NCI-H774 (cell line): ENCODE measurements around the gene ZSCAN12.

ENCODE experiments used
- DNase-seq: peaks from one replicate; lab custom pipeline; 2025; lab: John Stamatoyannopoulos, UW

The ZSCAN12 gene

DNA sequence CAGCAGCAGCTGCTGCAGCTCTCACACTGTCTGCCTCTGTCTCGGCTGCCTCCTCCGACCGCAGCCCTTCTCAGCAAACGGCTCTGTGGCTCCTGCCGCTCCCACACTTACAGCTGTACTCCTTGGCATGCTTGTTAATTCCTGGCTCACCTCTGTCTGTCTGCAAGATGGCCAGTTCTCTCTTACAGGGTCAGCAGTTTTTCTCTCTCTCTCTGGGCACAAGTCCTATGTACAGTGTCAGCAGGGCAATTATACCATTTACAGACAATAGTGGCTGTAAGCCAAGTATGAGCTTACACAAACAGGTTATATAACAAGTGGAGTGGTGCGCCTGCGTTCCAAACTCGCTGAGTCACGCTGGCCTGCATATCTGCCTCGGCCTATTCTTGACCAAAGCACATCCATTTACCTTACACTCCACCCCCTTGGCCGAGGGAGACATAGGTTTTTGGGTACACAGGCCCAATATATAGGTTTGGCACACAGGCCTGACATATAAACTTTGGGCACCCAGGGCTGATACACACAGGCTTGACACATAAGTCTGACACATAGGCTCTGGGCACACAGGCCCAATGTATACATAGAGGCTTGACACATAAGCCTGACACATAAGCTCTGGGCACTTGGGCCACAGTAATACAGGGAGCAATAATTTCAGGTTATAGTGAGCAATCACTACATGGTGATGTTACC is 45.4 kb downstream of the ZSCAN12 start:
- DNase-seq = peak; percentile 86

DNA sequence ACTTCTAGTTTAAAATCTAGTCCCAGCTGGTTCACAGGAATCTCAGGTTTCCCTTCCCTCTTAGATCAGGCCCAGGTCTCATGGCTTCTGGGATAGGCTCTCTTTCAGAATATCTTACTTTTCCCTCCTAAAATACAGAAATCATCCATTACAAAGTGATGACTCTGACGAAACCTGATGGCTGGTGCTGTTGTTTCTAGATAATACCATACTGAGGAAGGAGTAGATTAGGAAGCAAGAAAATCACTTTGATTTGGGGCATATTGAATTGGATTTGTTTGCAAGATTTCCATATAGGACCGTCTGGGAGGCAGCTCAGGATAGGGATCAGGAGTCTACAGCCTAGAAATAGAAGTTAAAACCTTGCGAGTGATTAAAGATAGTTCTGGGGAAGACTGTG is 46.2 kb downstream of the ZSCAN12 start:
- DNase-seq = no peak

- no peak for DNase-seq
These were observed 48.0 kb downstream of the ZSCAN12 start for GRCh38 chr6:28351493-28351925.

- DNase-seq = no peak
These were observed 48.5 kb downstream of the ZSCAN12 start for GRCh38 chr6:28351087-28351486.

DNA sequence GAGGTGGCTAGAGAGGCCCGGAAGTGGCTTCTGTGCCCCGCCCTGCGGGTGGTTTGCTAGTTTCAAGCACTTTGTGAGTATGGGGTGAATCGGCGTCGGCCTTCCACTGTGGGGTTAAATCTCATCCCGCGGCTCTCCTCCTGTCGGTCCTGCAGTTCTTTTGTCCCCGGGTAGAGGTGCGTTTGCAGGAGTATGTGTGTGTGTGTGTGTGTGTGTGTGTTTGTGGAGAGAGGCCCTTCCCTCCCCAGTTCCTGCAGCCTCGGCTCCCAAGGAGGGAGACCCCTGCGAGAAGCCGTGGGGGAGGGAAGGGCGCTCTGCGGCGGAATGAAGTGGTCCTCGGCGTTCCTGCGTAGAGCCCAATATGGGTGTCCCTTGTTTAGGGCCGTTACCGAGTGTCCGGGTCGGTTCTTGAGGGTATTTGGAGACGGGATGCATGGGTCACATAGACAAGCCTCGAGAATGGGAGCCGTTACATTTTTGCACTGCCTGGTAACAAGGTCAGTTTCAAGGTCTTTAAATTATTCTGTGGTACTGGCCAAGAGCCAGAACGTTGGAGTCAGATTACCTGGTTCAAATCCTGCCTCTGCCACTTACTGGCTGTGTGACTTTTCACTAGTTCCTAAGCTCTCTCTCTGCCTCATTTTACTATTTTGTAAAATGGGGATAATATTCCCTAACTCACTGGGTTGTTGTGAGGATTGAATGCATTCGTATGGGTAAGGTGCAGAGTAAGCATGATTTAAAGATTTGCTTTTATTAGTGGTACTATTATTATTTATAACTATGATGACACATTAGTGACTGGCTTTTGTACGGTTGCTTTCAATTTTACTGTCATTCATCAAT is 49.4 kb downstream of the ZSCAN12 start, which contains the start of gene ZKSCAN3:
Gene ZKSCAN3 (plus strand): TSS at position 56 of the 846 bp plus-strand sequence. CDS start 9,640 bp downstream, outside the sequence.
- peak; percentile 77 for DNase-seq

GRCh38 chr6:28349344-28349891 is 50.1 kb downstream of the ZSCAN12 start:
- DNase-seq = no peak

GRCh38 chr6:28347119-28347518 is 52.4 kb downstream of the ZSCAN12 start:
- no peak for DNase-seq

GRCh38 chr6:28345201-28345600 is 54.3 kb downstream of the ZSCAN12 start:
- DNase-seq = no peak

DNA sequence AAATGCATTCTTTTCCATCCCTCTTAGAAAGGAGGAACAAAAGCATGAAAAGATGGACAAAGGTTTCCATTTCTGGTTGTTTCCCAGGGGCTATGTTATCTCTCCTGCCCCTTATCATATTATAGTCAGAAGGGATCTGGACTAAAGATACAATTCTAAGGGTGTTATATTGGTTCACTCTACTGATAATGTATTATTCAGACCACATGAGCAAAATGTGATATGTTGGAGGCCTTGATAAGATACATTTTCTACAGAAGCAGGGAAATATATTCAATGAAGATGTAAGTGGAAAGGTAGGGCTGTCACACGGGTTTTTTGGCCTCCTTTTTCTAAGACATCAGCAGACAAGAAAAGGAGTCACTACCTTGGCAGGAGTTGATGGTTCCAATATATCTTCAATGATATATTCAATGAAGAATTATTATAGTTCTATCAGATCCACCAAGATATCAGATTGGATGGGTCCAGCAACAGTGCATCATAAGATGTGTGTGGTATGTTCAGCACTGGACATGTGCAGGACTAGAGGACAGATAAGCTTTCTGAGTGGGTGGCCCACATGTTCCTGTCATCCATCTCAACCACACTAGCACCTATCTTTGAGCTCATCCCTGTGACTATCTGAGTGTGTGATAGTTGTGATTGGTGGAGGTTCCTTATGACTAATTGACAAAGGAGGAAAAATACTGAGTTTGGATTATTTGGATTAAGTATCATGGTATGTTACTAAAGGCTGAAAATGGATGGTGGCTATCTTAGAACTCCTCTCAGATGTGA is 55.5 kb downstream of the ZSCAN12 start:
- no peak for DNase-seq

DNA sequence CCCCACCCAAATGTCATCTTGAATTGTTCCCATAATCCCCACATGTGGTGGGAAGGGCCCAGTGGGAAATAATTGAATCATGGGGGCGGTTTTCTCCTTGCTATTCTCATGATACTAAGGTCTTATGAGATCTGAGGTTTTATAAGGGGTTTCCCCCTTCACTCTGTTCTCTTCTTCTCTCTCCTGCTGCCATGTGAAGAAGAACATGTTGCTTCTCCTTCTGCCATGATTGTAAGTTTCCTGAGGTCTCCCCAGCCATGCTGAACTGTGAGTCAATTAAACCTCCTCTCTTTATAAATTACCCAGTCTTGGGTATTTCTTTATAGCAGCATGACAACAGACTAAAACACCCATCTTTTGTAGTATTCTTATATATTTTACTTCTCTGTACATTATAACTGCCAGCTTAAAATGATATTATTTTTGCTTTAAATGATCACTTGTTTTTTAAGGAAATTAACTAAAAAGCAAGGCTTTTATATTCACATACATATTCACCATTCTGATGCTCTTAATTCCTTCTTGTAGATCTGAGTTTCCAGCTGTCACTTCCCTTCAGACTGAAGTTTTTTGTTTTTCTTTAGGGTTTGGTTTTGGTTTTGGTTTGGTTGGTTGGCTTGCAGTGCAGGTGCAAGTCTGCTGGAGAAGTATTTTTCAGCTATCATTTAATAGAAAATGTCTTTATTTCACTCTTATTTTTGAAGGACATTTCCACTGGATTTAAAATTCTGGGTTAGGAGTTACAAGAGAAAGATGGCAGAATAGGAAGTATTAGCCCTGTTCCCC is 59.0 kb downstream of the ZSCAN12 start:
- no peak for DNase-seq

GRCh38 chr6:28337121-28337520 is 62.4 kb downstream of the ZSCAN12 start:
- no peak for DNase-seq

- no peak for DNase-seq
These were observed 63.0 kb downstream of the ZSCAN12 start for GRCh38 chr6:28336284-28337120.

DNA sequence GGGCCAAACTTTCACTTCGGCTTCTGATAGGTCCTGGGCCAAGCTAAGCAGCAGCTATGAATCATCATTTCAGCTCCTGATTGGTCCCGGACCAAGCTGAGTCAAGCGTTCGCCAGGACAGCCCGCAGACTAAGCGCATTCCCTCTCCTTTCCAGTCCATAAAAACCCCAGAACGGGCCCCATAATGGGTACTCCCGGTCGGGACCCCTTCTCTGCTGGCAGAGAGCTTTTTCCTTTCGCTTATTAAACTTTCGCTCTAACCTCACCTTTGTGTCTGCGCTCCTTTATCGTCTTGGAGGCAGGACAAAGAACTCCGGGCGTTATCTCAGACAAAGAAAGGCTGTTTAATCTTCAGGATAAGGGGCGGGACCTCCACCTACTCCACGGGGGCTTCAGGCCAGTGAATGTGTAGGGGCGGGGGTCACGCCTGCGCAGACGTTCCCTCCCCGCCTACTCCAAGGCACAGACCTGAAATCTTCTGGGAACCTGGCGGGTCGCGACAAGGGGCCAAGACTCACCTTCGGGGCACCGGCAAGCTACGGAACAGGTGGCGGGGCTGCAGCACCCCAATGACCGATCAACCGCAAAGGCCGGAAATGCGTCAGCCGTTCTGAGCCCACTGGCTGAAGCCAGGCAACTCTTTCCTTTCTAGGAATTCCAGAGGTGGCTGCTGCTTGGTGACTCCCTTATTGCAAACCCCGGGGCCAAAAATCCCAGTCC is 63.8 kb downstream of the ZSCAN12 start, which contains the start of gene ZSCAN31:
Gene ZSCAN31 (minus strand): TSS at position 585 of the 720 bp plus-strand sequence. CDS start 6,465 bp downstream, outside the sequence.
- DNase-seq = no peak

- DNase-seq = no peak
These were observed 64.4 kb downstream of the ZSCAN12 start for GRCh38 chr6:28335040-28335563.

- DNase-seq = no peak
These were observed 65.1 kb downstream of the ZSCAN12 start for GRCh38 chr6:28334286-28335039.

DNA sequence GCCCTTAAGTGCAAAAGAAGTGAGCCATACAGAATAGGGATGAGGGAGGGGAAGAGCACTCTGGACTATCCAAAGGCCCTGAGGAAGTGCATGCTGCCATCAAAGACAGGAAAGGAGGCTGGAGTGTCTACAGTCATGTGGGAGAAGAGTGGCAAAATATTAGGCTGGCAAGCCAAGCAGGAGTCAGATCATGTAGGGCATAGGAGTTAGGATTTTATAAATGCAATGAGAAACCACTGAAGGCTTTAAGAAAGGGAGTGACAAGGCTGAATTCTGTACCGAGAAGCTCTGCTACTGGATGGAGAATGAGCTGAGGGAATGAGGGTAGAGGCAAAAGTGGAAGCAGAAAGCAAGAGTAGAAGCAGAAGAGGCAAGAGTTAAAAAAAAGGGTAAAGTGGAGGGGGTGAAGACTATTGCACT is 65.9 kb downstream of the ZSCAN12 start:
- no peak for DNase-seq

DNA sequence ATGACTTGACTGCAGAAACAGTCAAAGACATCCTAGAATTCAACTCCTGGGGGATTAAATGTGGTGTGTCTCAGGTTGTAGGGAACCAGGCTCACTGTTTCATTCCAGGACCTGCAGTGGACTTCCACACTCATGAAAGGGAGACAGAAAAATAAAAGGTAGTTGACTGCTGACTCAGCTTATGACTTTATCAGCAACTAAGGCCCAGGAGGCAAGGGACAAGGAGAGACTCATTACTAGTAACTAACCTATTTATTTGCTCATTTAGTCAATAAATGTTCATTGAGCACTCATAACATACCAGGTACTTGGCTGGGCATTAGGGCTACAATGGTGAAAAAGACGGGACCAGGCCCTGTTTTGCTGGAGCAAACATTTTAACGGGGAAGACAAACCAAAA is 66.5 kb downstream of the ZSCAN12 start:
- no peak for DNase-seq

- DNase-seq = no peak
These were observed 69.5 kb downstream of the ZSCAN12 start for GRCh38 chr6:28330041-28330440.
